DND-41 (cell line): ENCODE results near the gene MRPL44.

Source experiments
- CTCF ChIP-seq: IDR thresholded peaks from 2 replicates; pipeline ENCODE4 v1.5.1; 2012; ENCODE audit warnings: borderline replicate concordance, low read length, moderate library complexity, mild to moderate bottlenecking; ENCODE audit not compliant: poor library complexity, severe bottlenecking; ENCODE audit errors: extremely low read depth
- EZH2 ChIP-seq: IDR thresholded peaks from 3 replicates; pipeline ENCODE4 v1.6.1; 2012; ENCODE audit warnings: borderline replicate concordance, low read depth, mild to moderate bottlenecking, moderate library complexity, low read length, inconsistent platforms; ENCODE audit not compliant: severe bottlenecking

- TF ChIP-seq CTCF, result no peak
- no peak for TF ChIP-seq EZH2
Observed at GRCh38 chr2:223954401-223954800, 2.9 kb upstream of the MRPL44 start.
